ENCODE results near the gene GSK3A.

The GSK3A gene

GRCh38 chr19:42199440-42200115 lies 42.8 kb downstream of the GSK3A start:
- DNase-seq (ENCODE audit: low read depth in 2 of 2) = peak in 1 of 2 donors; percentile 24

- DNase-seq (ENCODE audit: low read depth in 2 of 2) = peak; percentile 53 to 59
These were observed 43.5 kb downstream of the GSK3A start for GRCh38 chr19:42198676-42199439.

- no peak for DNase-seq (ENCODE audit: low read depth in 2 of 2)
These were observed 45.0 kb downstream of the GSK3A start for GRCh38 chr19:42197375-42197817.

- DNase-seq (ENCODE audit: low read depth in 2 of 2) = no peak
These were observed 46.1 kb downstream of the GSK3A start for GRCh38 chr19:42196011-42197001.

GRCh38 chr19:42193706-42194105 lies 48.7 kb downstream of the GSK3A start:
- DNase-seq (ENCODE audit: low read depth in 2 of 2) = no peak

- DNase-seq (ENCODE audit: low read depth in 2 of 2) = no peak
These were observed 49.1 kb downstream of the GSK3A start for GRCh38 chr19:42193294-42193693.

- no peak for DNase-seq (ENCODE audit: low read depth in 2 of 2)
These were observed 50.5 kb downstream of the GSK3A start for GRCh38 chr19:42191855-42192254.

GRCh38 chr19:42191330-42191729 lies 51.1 kb downstream of the GSK3A start:
- no peak for DNase-seq (ENCODE audit: low read depth in 2 of 2)

GRCh38 chr19:42189133-42189532 lies 53.3 kb downstream of the GSK3A start:
- DNase-seq (ENCODE audit: low read depth in 2 of 2) = no peak

- DNase-seq (ENCODE audit: low read depth in 2 of 2) = no peak
These were observed 53.7 kb downstream of the GSK3A start for GRCh38 chr19:42188665-42189064.

GRCh38 chr19:42185277-42185676 lies 57.1 kb downstream of the GSK3A start:
- no peak for DNase-seq (ENCODE audit: low read depth in 2 of 2)

GRCh38 chr19:42184401-42184861 lies 58.0 kb downstream of the GSK3A start:
- peak; percentile 51 for DNase-seq (ENCODE audit: low read depth in 2 of 2)
